OCI-LY7 (cell line): ENCODE results near the gene TUBGCP2. TPM values are rescaled to one million over a fixed set of nuclear protein-coding genes. Genes with fewer than 3 reads are reported as not detected.

ENCODE experiments used
- BruUV-seq: library from RNA; stranded (reverse); fragments of 400-500 nt; replicated peaks from 2 replicates; lab custom pipeline; 2021; lab: Mats Ljungman, UMichigan
- CTCF ChIA-PET: fragments of 300-600 bp; sonication (Branson Sonifier 250); formaldehyde crosslinking; loops from one replicate; lab custom pipeline; 2022; ENCODE audit warnings: antibody characterized with exemption; ENCODE audit not compliant: unreplicated experiment; lab: Charles Lee
- POLR2A ChIA-PET: fragments of 300-600 bp; sonication (Branson Sonifier 250); formaldehyde crosslinking; loops from one replicate; lab custom pipeline; 2022; ENCODE audit warnings: antibody characterized with exemption; lab: Charles Lee
- DNase-seq: peaks from one replicate; pipeline ENCODE4 v3.0.0-alpha.2; 2015; ENCODE audit warnings: low spot score
- H2AFZ ChIP-seq: fragments of 200-600 bp; sonication (generic), shearing (Covaris generic); 2 replicates; pipeline ENCODE4 v1.6.1; 2014; ENCODE audit warnings: mild to moderate bottlenecking, antibody characterized with exemption, low read length, moderate library complexity
- H3K27ac ChIP-seq: fragments of 200-600 bp; sonication (generic); 2 replicates; pipeline ENCODE4 v1.5.1; 2014; ENCODE audit warnings: mixed run types, low read depth, mild to moderate bottlenecking, moderate library complexity, low read length, inconsistent platforms; ENCODE audit not compliant: poor library complexity, severe bottlenecking
- H3K36me3 ChIP-seq: fragments of 200-600 bp; sonication (generic); 2 replicates; pipeline ENCODE4 v1.6.1; 2014; ENCODE audit warnings: mild to moderate bottlenecking, antibody characterized with exemption, low read length, moderate library complexity, mixed read lengths; ENCODE audit not compliant: insufficient read depth
- H3K4me1 ChIP-seq: fragments of 200-600 bp; sonication (generic); 2 replicates; pipeline ENCODE4 v1.5.1; 2014; ENCODE audit warnings: mild to moderate bottlenecking, low read length; ENCODE audit not compliant: insufficient read depth, poor library complexity, severe bottlenecking
- H3K4me2 ChIP-seq: fragments of 200-600 bp; sonication (generic); 2 replicates; pipeline ENCODE4 v1.6.1; 2014; ENCODE audit warnings: mild to moderate bottlenecking, low read length
- H3K4me3 ChIP-seq: fragments of 200-600 bp; sonication (generic); 2 replicates; pipeline ENCODE4 v1.5.1; 2014; ENCODE audit warnings: mild to moderate bottlenecking, low read depth, low read length; ENCODE audit not compliant: poor library complexity, severe bottlenecking
- H3K79me2 ChIP-seq: fragments of 200-600 bp; sonication (generic); 2 replicates; pipeline ENCODE4 v1.6.1; 2016; ENCODE audit warnings: low read depth, mild to moderate bottlenecking, low read length, moderate library complexity, mixed read lengths; ENCODE audit not compliant: insufficient read depth
- H3K9me2 ChIP-seq: fragments of 200-600 bp; sonication (generic); 2 replicates; pipeline ENCODE4 v1.6.1; 2016; ENCODE audit warnings: mild to moderate bottlenecking, low read length, mixed read lengths; ENCODE audit not compliant: insufficient read depth
- H3K9me3 ChIP-seq: fragments of 200-600 bp; sonication (generic); 2 replicates; pipeline ENCODE4 v1.6.1; 2014; ENCODE audit warnings: mild to moderate bottlenecking, mixed run types, low read length, mixed read lengths
- H4K20me1 ChIP-seq: fragments of 200-600 bp; sonication (generic); 2 replicates; pipeline ENCODE4 v1.6.1; 2014; ENCODE audit warnings: mild to moderate bottlenecking, antibody characterized with exemption, low read length, moderate library complexity, mixed read lengths; ENCODE audit not compliant: insufficient read depth
- EZH2phosphoT487 ChIP-seq: fragments of 200-600 bp; sonication (generic); IDR thresholded peaks from 2 replicates; pipeline ENCODE4 v1.6.1; 2018; ENCODE audit warnings: low read depth, borderline replicate concordance, mild to moderate bottlenecking, mixed run types, antibody characterized with exemption, low read length, moderate library complexity, mixed read lengths
- intact Hi-C: fragments of 100-400 bp; cut with micrococcal nuclease; formaldehyde crosslinking; loops from one replicate; pipeline ENCODE4 v1.10.0; 2022; ENCODE audit not compliant: unreplicated experiment
- total RNA-seq, 2 experiments: library from RNA; depleted of rRNA in 1 of 2; stranded (reverse); fragments of >200 nt in 1 of 2; shearing (Covaris generic) in 1 of 2; gene quantifications; 2 replicates each; pipeline ENCODE4 v1.2.3, GENCODE V29; 2014 to 2022
- TF ChIP-seq, protein P1 (sequence below): fragments of 200-600 bp; sonication (generic); conservative IDR thresholded peaks from 2 replicates; pipeline ENCODE4 v1.5.1; 2014; ENCODE audit warnings: mild to moderate bottlenecking, antibody characterized with exemption, low read length, moderate library complexity, mixed read lengths

TUBGCP2 gene
- total RNA-seq, 2 experiments from 2014 or later = 40.5 to 56.1 TPM

DNA sequence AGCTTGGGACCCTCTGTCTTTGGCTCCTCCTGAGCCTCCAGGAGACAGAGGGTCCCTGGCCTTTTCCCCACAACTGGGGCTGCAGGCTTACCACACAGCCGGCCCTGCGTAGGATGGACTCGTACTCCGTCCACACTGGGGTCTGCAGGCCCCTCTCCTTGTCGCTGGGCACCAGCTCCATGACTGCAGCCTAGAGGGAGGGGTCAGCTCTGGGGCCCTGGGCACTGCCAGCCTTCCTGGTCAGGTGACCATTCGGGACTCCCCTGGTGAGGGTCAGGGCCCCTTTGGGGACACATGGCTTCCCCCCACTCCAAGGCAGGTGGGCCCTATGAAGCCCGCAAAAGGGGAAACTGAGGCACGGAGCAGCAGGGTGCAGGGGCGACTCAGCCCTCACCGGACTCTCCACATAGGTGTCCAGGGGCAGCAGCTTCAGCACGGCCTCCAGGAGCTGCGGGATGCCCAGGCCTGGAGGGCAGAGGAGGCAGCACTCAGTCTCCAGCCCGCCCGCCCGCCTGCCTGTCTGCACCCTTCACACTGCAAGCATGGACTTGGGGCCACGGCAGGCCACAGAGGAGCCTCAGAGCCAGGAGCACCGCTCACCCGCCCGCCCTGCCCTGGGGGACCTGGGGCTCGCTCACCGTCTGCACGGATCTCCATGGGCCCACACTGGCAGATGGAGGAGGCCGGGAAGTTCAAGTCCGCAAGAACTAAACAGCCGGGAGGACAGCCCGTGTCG lies 48.0 kb upstream of the TUBGCP2 start:
- no peak for TF ChIP-seq EZH2phosphoT487
- TF ChIP-seq, protein P1, sequence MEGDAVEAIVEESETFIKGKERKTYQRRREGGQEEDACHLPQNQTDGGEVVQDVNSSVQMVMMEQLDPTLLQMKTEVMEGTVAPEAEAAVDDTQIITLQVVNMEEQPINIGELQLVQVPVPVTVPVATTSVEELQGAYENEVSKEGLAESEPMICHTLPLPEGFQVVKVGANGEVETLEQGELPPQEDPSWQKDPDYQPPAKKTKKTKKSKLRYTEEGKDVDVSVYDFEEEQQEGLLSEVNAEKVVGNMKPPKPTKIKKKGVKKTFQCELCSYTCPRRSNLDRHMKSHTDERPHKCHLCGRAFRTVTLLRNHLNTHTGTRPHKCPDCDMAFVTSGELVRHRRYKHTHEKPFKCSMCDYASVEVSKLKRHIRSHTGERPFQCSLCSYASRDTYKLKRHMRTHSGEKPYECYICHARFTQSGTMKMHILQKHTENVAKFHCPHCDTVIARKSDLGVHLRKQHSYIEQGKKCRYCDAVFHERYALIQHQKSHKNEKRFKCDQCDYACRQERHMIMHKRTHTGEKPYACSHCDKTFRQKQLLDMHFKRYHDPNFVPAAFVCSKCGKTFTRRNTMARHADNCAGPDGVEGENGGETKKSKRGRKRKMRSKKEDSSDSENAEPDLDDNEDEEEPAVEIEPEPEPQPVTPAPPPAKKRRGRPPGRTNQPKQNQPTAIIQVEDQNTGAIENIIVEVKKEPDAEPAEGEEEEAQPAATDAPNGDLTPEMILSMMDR = no peak
- intact Hi-C loops = no loop called here
- Histone ChIP-seq H3K4me3 (peak overlapping the region; percentile 76), H3K27ac (no peak overlapping the region), H3K9me2 (no peaks in the 10 kb centered on the region), H4K20me1 (no peaks in the 10 kb centered on the region), H3K4me1 (peaks cover 7% of the 10 kb centered on the region), H3K79me2 (no peaks in the 10 kb centered on the region), H3K4me2 (peak overlapping the region; percentile 80), H3K36me3 (no peaks in the 10 kb centered on the region), H3K9me3 (no peaks in the 10 kb centered on the region), H2AFZ (no peak overlapping the region)
- ChIA-PET POLR2A (interaction anchor here (0.6 to 0.7 kb wide), 4 partner anchors 17 to 1023 kb away, joined by 3 to 9 read pairs (median 4); no protein-coding TSS in a partner anchor), CTCF (no interaction called here)
- no peak for DNase-seq
- BruUV-seq = no TSS peak

DNA sequence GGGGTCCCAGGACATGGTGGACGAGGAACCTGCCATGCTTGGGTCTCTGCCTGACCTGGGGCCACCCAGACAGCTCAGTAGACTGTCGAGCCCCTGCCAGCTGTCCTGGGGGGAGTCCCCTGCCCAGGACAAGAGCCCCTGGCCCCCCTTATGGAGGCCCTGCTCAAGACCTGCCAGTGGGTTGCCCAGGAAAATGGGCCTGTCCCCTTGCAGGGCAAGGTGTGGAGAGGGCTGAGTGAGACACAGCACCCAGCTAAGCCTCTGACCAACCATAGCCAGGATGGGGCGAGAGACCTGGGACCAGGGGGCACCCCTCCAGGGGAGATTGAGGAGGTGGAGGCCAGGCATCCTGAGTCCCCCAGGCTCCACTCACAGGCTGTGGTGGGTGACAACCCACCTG lies 47.3 kb upstream of the TUBGCP2 start:
- H3K27ac ChIP-seq = no peak overlapping the region
- H3K9me3 ChIP-seq = no peaks in the 10 kb centered on the region
- BruUV-seq = no TSS peak
- TF ChIP-seq EZH2phosphoT487 = no peak
- TF ChIP-seq, protein P1 = no peak
- no peaks in the 10 kb centered on the region for H3K36me3 ChIP-seq
- ChIA-PET CTCF (no interaction called here), POLR2A (interaction anchor here (0.6 kb wide), 2 partner anchors 18 to 40 kb away, joined by 3 to 9 read pairs; no protein-coding TSS in a partner anchor)
- H3K4me2 ChIP-seq = no peak overlapping the region
- H3K79me2 ChIP-seq = no peaks in the 10 kb centered on the region
- H2AFZ ChIP-seq = no peak overlapping the region
- no peak overlapping the region for H3K4me3 ChIP-seq
- H3K4me1 ChIP-seq = peaks cover 7% of the 10 kb centered on the region
- no peaks in the 10 kb centered on the region for H4K20me1 ChIP-seq
- H3K9me2 ChIP-seq = no peaks in the 10 kb centered on the region
- intact Hi-C loops = no loop called here
- DNase-seq = no peak

DNA sequence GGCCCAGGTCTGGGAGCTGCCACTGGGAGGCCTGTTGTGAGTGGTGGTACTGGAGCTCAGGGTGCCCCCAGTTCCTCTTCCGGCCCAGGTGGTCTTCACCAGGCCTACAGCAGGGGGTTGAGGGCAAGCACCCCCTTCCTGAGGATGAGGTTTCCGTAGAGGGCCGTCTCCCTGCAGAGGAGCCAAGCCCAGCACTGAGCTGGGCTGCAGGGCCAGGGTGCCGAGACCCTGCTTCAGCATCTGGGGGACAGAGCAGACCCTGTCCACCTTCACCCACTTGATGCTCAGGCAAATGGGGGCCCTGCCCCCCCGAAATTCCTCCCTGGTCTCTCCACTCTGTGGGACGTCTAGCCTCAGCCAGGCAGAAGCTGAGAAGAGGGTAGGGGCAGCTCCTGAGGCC lies 46.6 kb upstream of the TUBGCP2 start:
- POLR2A ChIA-PET = no interaction called here
- TF ChIP-seq, protein P1 = no peak
- no peak for TF ChIP-seq EZH2phosphoT487
- intact Hi-C loops = no loop called here

More for the DNA sequence above, 46.6 kb upstream of the TUBGCP2 start:
- no peaks in the 10 kb centered on the region for H3K36me3 ChIP-seq
- TSS peak; percentile 49 for BruUV-seq
- H3K79me2 ChIP-seq = no peaks in the 10 kb centered on the region
- H2AFZ ChIP-seq = no peak overlapping the region
- H3K4me2 ChIP-seq = no peak overlapping the region
- no peaks in the 10 kb centered on the region for H3K9me2 ChIP-seq
- DNase-seq = no peak
- H3K9me3 ChIP-seq = no peaks in the 10 kb centered on the region
- H3K4me1 ChIP-seq = peaks cover 7% of the 10 kb centered on the region
- no peak overlapping the region for H3K27ac ChIP-seq
- CTCF ChIA-PET = no interaction called here
- no peaks in the 10 kb centered on the region for H4K20me1 ChIP-seq
- H3K4me3 ChIP-seq = no peak overlapping the region
